ENCODE data around the gene EFCAB12. TPM values are rescaled to one million over a fixed set of nuclear protein-coding genes. Genes with fewer than 3 reads are reported as not detected.

Gene EFCAB12
- polyA plus RNA-seq, 2 of the 4 experiments (the other 2 are of a cell fraction): 0.62 to 1.1 TPM

DNA sequence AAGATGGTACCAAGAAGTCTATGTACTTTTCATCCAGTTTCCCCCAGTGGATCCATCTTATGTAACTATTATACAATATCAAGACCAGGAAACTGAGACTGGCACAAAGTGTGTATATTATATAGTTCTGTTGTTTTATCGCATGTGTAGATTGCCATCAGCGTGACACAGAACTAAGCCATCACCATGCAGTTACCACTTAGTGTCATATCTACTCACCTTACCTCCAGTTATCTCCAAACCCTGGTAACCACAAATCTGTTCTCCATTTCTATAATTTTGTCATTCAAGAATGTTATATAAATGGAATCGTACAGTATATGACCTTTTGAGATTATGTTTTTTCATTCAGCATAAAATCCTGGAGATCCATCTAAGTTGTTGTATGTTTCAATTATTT is 34.7 kb upstream of the EFCAB12 start:
- ChIA-PET CTCF (no interaction called here), POLR2A (no interaction called here)
- TF ChIP-seq ZC3H11A (IDR thresholded peaks at IDR 0.05) (no peak), HOXA7 (CRISPR knock-in tag; IDR thresholded peaks at IDR 0.05) (no peak), TP53 (CRISPR knock-in tag; IDR thresholded peaks at IDR 0.05) (no peak)
- TF ChIP-seq, protein P1, sequence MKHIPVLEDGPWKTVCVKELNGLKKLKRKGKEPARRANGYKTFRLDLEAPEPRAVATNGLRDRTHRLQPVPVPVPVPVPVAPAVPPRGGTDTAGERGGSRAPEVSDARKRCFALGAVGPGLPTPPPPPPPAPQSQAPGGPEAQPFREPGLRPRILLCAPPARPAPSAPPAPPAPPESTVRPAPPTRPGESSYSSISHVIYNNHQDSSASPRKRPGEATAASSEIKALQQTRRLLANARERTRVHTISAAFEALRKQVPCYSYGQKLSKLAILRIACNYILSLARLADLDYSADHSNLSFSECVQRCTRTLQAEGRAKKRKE (CRISPR knock-in tag; IDR thresholded peaks at IDR 0.05; ENCODE audit: low read depth): no peak
- no peak for ATAC-seq
- WGBS (ENCODE audit: missing lambda C conversion rate): 98% methylated on average over 3 of the region's 3 CpGs
- no peak overlapping the region for H3K4me3 ChIP-seq
- FAIRE-seq: no peak
- H3K4me2 ChIP-seq: no peak overlapping the region
- H3K4me1 ChIP-seq: no peaks in the 10 kb centered on the region
- no peak for DNase-seq (ENCODE audit: low read depth in 1 of 2, low spot score in 1 of 2)
- H3K9me3 ChIP-seq: no peaks in the 10 kb centered on the region
- H3K27ac ChIP-seq: no peak overlapping the region

DNA sequence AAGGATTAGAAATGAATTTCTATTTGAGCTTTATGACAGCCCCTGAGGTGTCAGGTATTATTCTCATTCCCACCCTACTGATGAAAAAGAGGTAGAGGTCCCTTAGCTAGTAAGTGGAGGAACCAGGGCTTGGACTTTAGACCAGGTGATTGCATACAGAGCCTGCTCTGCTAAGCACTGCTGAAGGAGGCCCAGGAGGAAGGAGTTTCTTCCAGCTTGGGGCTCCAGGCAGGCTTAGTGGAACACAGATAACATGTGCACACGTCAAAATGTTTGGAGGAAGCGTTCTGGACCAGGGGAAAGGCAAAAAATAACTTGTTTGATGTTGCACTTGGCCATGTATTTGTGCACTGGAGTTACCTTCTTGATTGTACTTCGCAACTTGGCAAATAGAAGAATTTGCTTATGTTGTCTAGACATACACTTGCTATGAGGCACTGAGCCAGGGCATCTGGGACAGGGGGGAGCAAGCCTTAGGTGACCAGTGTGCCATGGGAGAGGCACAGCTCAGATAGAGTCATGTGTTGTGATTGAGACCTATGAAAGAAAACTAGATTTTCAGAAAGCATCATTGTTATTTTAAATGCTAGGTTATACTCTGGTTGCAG is 34.0 kb upstream of the EFCAB12 start:
- TF ChIP-seq NPAS2 (CRISPR knock-in tag; IDR thresholded peaks at IDR 0.05; ENCODE audit: borderline replicate concordance) (no peak), RARB (CRISPR knock-in tag; IDR thresholded peaks at IDR 0.05) (no peak)
- no peak for FAIRE-seq
- POLR2A ChIA-PET: no interaction called here
- 92% methylated on average over 3 of the region's 3 CpGs for WGBS (ENCODE audit: missing lambda C conversion rate)
- no peaks in the 10 kb centered on the region for H3K4me1 ChIP-seq
- no peak for DNase-seq (ENCODE audit: low read depth in 1 of 2, low spot score in 1 of 2)
- H3K4me3 ChIP-seq: no peak overlapping the region
- no peaks in the 10 kb centered on the region for H3K9me3 ChIP-seq
- CTCF ChIA-PET: no interaction called here
- no peak for ATAC-seq
- no peak overlapping the region for H3K4me2 ChIP-seq
- no peak overlapping the region for H3K27ac ChIP-seq

DNA sequence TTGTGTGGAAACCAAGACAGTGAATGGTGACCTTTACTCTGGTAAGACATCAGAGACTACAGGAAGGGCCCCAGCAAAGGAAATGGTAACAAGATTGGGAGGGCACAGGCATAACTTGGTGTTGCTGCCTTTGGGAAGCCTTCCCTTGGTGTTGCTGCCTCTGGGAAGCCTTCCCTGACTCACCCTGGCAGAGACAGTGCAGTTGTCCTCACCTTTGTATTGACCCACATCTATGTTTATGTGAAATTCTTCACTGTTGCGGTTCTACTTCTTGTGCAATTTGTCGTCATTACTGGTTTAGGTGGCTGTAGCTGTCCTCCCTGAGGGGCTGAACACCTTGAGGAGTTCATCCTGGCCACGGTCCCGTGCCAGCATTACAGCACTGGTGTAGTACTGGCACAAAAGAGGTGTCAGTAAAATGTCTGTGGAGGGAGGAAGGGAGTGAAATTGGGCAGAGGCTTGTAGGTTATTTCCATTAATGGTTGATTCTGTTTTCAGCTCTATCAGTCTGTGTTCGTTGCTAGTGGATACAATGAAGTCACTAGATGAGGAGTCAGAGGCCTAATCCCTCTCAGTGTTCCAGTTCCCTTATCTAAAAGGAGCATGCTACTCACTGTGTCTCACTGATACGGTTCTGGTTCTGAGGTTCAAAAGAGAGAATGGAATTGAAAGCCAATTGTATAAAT is 33.2 kb upstream of the EFCAB12 start:
- H3K9me3 ChIP-seq: no peaks in the 10 kb centered on the region
- H3K4me2 ChIP-seq: no peak overlapping the region
- ATAC-seq (no peak), DNase-seq (ENCODE audit: low read depth in 1 of 2, low spot score in 1 of 2) (no peak), FAIRE-seq (no peak)
- ChIA-PET POLR2A (no interaction called here), CTCF (no interaction called here)
- TF ChIP-seq, protein P2, sequence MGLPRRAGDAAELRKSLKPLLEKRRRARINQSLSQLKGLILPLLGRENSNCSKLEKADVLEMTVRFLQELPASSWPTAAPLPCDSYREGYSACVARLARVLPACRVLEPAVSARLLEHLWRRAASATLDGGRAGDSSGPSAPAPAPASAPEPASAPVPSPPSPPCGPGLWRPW (IDR thresholded peaks at IDR 0.05): no peak
- TF ChIP-seq JUN (IDR thresholded peaks at IDR 0.05): no peak
- 92% methylated on average over 6 of the region's 6 CpGs for WGBS (ENCODE audit: missing lambda C conversion rate)
- no peak overlapping the region for H3K27ac ChIP-seq
- H3K4me3 ChIP-seq: no peak overlapping the region
- no peaks in the 10 kb centered on the region for H3K4me1 ChIP-seq

DNA sequence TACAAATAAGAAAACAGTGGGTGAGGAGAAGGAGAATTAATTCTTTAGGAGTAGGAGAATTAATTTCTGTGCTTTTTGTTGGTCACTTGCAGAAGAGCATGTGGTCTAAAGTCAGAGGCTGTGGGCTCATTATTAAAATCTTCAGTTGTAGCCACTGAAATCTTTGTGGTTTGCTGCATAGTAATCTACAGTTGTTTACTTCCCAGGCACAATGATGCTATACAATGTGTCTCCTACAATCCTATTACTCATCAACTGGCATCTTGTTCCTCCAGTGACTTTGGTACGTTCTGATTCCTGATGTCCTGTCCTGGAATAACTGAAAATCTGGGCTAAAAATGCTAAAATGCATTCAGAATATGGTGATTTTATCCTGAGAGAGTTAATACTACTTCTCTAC is 32.6 kb upstream of the EFCAB12 start:
- no peak for TF ChIP-seq NFE2L2 (conservative IDR thresholded peaks at IDR 0.05; ENCODE audit: low read length)
- TF ChIP-seq, protein P3, sequence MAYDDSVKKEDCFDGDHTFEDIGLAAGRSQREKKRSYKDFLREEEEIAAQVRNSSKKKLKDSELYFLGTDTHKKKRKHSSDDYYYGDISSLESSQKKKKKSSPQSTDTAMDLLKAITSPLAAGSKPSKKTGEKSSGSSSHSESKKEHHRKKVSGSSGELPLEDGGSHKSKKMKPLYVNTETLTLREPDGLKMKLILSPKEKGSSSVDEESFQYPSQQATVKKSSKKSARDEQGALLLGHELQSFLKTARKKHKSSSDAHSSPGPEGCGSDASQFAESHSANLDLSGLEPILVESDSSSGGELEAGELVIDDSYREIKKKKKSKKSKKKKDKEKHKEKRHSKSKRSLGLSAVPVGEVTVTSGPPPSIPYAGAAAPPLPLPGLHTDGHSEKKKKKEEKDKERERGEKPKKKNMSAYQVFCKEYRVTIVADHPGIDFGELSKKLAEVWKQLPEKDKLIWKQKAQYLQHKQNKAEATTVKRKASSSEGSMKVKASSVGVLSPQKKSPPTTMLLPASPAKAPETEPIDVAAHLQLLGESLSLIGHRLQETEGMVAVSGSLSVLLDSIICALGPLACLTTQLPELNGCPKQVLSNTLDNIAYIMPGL (CRISPR knock-in tag; IDR thresholded peaks at IDR 0.05; ENCODE audit: borderline replicate concordance): no peak
- TF ChIP-seq, protein P4, sequence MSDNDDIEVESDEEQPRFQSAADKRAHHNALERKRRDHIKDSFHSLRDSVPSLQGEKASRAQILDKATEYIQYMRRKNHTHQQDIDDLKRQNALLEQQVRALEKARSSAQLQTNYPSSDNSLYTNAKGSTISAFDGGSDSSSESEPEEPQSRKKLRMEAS (IDR thresholded peaks at IDR 0.05): no peak
- TF ChIP-seq, protein P2 (IDR thresholded peaks at IDR 0.05): no peak
- TF ChIP-seq SREBF2 (IDR thresholded peaks at IDR 0.05): no peak
- TF ChIP-seq RCOR1 (IDR thresholded peaks at IDR 0.05; ENCODE audit: low read depth, low read length): no peak
- TF ChIP-seq, protein P5, sequence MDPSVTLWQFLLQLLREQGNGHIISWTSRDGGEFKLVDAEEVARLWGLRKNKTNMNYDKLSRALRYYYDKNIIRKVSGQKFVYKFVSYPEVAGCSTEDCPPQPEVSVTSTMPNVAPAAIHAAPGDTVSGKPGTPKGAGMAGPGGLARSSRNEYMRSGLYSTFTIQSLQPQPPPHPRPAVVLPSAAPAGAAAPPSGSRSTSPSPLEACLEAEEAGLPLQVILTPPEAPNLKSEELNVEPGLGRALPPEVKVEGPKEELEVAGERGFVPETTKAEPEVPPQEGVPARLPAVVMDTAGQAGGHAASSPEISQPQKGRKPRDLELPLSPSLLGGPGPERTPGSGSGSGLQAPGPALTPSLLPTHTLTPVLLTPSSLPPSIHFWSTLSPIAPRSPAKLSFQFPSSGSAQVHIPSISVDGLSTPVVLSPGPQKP (IDR thresholded peaks at IDR 0.05; ENCODE audit: low read depth, low read length): no peak
- TF ChIP-seq RAD21 (conservative IDR thresholded peaks at IDR 0.05 in 1 of 2, IDR thresholded peaks at IDR 0.05 in 1 of 2): no peak
- TF ChIP-seq MAZ (IDR thresholded peaks at IDR 0.05; ENCODE audit: borderline replicate concordance, low read depth, low read length): no peak
- TF ChIP-seq JUNB (IDR thresholded peaks at IDR 0.05): no peak
- TF ChIP-seq, protein P6, sequence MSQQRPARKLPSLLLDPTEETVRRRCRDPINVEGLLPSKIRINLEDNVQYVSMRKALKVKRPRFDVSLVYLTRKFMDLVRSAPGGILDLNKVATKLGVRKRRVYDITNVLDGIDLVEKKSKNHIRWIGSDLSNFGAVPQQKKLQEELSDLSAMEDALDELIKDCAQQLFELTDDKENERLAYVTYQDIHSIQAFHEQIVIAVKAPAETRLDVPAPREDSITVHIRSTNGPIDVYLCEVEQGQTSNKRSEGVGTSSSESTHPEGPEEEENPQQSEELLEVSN (IDR thresholded peaks at IDR 0.05; ENCODE audit: borderline replicate concordance, low read depth): no peak
- no peak for TF ChIP-seq TFCP2L1 (CRISPR knock-in tag; IDR thresholded peaks at IDR 0.05)
- no peak for TF ChIP-seq EP300 (IDR thresholded peaks at IDR 0.05)
- ChIA-PET POLR2A (no interaction called here), CTCF (interaction anchor here (1.2 kb wide), 1 partner anchor 9 kb away, joined by 3 read pairs; no protein-coding TSS in a partner anchor)
- FAIRE-seq (no peak), DNase-seq (ENCODE audit: low read depth in 1 of 2, low spot score in 1 of 2) (no peak), ATAC-seq (no peak)
- 78% methylated on average over 1 of the region's 1 CpG for WGBS (ENCODE audit: missing lambda C conversion rate)
- Histone ChIP-seq H3K4me3 (no peak overlapping the region), H3K9me3 (no peaks in the 10 kb centered on the region), H3K4me2 (no peak overlapping the region), H3K4me1 (no peaks in the 10 kb centered on the region), H3K27ac (no peak overlapping the region)

Data from A549 (cell line).